GM21367 (cell line): ENCODE results near the gene AQP1.

Experiments
- ATAC-seq: cut with Tn5 transposase; IDR thresholded peaks from one replicate; pipeline ENCODE4 v1.9.1; 2021; ENCODE audit not compliant: unreplicated experiment

AQP1 gene

DNA sequence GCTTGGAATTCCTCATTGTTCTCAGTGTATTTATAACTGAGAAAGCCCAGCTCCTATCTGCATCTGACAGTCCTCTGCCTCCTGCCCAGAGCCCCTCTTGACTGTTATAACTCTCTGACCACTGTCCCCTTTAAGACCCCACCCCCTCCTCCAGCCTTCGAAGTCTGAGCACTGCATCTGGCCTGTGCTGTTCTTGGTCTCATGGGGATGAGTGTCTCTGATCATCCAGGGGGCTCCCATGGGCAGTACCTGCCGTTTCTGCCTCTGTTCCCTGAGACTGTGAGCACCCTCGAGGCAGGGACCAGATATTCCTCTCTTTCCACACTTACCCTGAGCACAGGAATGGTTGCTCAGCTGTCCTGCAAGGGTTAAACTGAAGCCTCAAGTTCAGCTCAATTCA is 59.8 kb downstream of the AQP1 start:
- ATAC-seq: no peak

GRCh38 chr7:30971840-30972563 is 60.3 kb downstream of the AQP1 start:
- ATAC-seq: no peak

GRCh38 chr7:30973292-30973691 is 61.6 kb downstream of the AQP1 start:
- ATAC-seq: no peak

GRCh38 chr7:30973791-30974604 is 62.3 kb downstream of the AQP1 start:
- ATAC-seq: no peak

- ATAC-seq: peak; percentile 91
These were observed 63.1 kb downstream of the AQP1 start for GRCh38 chr7:30974605-30975255.
